ENCODE measurements around the gene ZCCHC14.

DNA sequence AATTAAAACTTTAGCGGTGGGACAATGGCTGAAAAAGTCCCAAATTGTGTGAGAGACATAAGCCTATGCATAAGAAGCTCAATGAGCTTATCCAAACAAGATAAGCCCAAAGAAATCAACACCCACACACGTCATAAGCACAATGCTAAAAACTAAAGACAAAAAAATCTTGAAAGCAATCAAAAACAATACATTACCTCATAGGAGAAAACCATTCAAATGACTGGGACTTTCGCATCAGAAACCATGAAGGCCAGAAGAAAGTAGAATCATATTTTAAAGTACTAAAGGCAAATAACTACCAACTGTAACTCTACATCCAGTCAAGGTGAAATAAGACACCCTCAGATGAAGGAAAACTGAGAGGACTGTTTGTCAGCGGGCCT, 50.2 kb downstream of the ZCCHC14 start:
- TF ChIP-seq, protein P1, sequence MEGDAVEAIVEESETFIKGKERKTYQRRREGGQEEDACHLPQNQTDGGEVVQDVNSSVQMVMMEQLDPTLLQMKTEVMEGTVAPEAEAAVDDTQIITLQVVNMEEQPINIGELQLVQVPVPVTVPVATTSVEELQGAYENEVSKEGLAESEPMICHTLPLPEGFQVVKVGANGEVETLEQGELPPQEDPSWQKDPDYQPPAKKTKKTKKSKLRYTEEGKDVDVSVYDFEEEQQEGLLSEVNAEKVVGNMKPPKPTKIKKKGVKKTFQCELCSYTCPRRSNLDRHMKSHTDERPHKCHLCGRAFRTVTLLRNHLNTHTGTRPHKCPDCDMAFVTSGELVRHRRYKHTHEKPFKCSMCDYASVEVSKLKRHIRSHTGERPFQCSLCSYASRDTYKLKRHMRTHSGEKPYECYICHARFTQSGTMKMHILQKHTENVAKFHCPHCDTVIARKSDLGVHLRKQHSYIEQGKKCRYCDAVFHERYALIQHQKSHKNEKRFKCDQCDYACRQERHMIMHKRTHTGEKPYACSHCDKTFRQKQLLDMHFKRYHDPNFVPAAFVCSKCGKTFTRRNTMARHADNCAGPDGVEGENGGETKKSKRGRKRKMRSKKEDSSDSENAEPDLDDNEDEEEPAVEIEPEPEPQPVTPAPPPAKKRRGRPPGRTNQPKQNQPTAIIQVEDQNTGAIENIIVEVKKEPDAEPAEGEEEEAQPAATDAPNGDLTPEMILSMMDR (IDR thresholded peaks at IDR 0.05; ENCODE audit: control extremely low read depth in 1 of 3, insufficient read depth in 1 of 3, low read depth in 1 of 3, low read length in 3 of 3) = no peak
- TF ChIP-seq, protein P2, sequence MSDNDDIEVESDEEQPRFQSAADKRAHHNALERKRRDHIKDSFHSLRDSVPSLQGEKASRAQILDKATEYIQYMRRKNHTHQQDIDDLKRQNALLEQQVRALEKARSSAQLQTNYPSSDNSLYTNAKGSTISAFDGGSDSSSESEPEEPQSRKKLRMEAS (IDR thresholded peaks at IDR 0.05) = no peak
- TF ChIP-seq CEBPB (IDR thresholded peaks at IDR 0.05; ENCODE audit: low read depth, low read length) = no peak
